Activated CD4-positive, alpha-beta T cell treated with anti-CD3 and anti-CD28 coated beads, Interleukin-2, amount 50 U/mL, for 24 hours (primary cell): ENCODE data around the gene PPFIBP2.
"Not testable (repeated sequence)": the region's sequence is repeated elsewhere in the genome, so short reads cannot be mapped to it uniquely, and the experiment has no call there.

Source experiments
- DNase-seq, 2 donors: peaks; one replicate each; pipeline ENCODE4 v3.0.0-alpha.2; 2020; ENCODE audit warnings: low read depth in 1 of 2, low spot score in 1 of 2

Gene PPFIBP2

DNA sequence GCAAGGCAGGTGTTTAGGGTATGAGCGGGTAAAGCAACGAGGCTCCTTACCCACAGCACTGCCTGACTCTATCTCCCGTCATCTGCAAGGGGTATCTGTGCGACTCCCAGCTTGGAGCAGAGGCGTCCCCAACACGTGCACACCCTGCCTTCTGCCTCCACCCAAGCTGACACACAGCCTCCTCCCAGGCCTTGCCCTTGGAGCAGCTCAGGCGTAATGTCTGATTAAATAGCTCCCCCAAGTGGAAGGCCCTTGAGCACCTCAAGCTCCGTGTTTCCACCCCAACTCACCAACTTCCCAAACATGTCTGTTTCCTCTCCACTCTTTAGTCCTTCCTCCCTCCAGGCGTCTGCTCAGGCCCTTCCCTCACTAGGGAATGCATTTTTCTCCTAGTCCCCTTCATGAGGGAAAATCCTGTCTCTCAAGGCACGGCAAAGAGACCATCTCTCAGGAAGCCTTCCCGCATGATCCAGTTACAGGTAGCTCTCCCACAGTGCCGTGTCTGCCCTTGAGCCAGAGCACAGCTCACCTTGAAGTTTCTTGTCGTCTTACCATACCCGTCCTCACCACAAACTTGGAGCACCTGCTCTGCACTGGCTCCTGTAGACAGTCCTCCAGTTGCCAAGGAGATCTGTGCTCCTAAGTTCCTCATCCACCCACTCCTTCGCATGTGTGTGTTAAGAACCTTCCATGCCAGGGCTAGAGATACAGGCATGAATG, 143.7 kb downstream of the PPFIBP2 start:
- no peak for DNase-seq

DNA sequence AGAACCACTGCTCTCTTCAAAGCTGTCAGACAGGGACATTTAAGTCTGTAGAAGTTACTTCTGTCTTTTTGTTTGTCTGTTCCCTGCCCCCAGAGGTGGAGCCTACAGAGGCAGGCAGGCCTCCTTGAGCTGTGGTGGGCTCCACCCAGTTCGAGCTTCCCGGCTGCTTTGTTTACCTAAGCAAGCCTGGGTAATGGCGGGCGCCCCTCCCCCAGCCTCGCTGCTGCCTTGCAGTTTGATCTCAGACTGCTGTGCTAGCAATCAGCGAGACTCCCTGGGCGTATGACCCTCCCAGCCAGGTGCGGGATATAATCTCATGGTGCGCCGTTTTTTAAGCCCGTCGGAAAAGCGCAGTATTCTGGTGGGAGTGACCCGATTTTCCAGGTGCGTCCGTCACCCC, 149.7 kb downstream of the PPFIBP2 start:
- not testable (repeated sequence) for DNase-seq

DNA sequence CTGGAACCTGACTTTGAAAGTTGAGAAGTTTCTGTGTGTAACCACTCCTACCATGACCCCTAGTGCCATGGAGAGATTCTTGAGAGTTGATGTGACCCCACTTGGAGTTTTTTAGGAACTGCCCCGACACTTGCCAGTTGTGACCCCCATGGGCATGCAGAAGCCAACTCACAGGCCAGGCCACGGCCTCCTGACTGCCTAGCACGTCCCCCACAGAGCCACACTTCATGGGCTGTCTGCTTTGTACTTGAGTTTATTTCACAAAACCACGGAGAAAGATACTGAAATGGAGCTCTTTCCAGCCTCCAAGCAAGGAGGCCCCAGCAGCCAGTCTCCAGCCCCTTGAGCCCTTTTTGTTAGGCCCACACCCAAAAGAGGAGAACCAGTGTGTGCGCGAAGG, 151.1 kb downstream of the PPFIBP2 start:
- DNase-seq: no peak

- DNase-seq: peak; percentile 49 to 72
These were observed 151.9 kb downstream of the PPFIBP2 start for GRCh38 chr11:7665473-7666291.

DNA sequence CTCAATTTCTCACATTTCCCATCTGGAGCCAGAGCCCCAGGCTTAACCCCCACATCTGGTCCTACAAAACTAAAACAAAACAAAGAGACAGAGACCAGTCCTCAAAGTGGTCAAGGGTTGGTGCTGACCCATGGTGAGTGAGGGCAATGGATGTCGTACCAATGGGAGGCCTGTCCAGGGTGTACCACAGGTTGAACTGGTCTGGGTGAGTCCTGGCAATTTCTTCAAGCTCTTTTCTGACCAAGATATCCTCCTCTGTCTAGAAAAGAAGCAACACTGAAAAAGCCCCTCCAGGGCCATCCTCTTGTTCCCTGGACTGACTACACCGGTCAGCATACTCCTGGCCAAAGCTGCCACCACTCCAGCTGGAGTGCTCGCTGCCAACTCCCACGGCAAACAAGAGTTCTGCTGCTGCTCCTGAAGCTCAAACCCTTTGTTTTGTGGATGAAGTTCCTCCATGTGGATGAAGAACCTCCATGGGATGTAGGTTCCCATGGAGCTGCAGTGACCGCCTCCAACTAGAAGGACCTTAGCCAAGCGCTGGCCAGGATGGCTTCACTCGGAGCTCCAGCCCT, 152.6 kb downstream of the PPFIBP2 start:
- no peak for DNase-seq

GRCh38 chr11:7667460-7667859, 153.7 kb downstream of the PPFIBP2 start:
- no peak for DNase-seq

- no peak for DNase-seq
These were observed 154.7 kb downstream of the PPFIBP2 start for GRCh38 chr11:7668464-7668863.

DNA sequence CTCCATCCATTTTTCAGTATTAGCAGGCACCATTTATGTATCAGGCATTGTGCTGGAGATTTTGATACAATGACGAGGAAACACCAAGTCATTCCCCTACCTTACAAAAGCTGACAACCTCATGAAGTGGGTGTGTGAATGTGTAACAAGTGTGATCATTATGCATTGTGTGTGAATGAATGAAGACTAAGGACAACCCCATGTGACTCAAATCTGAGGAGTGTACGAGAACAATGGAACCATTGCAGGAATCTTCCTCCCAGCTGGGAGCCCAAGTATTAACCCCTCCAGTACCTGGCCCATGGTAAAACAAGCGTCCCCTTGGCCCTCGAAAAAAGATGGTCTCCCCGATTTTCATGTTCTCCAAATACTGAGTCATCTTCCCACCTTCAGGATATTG, 155.1 kb downstream of the PPFIBP2 start:
- no peak for DNase-seq

- no peak for DNase-seq
These were observed 156.8 kb downstream of the PPFIBP2 start for GRCh38 chr11:7670641-7671040.

DNA sequence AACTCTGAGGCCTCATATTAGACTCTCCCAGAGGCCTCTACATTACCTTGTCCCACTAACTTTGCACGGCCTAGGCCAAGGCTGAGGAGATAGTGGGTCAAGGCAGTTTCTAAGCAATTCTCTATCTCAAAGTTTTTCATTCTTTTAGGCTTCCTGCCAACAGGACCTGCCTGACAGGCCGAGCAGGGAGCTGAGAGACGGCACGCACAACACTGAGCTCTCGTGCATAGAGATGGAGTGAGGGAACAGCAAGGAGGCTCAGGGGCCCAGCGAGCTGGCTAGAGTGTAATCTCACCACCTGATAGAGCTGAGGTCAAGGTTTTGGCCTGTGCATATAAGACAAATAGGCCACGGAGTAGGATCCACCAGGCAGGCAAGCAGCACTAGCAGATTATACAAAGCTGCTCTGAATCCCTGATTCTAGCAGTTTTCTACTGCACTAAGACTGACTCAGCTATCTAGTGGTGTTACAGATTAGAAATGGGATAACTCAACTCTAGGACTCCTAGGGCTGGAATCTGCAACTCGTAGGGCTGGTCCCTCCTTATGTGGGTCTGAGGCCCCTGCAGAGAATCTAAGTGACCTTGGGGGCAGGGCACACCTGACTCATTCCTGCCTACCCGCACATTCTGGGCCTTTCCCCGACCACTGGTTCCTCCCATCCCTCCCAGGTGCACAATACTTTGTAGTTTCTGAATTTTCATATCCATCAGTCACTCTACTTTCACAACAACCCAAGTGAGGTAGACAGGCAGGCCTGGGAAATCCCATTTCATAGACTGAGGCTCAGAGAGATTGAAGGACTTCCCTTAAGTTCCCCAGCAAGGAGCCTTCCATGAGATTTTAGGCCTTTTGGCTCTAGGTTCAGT, 157.8 kb downstream of the PPFIBP2 start:
- no peak for DNase-seq

GRCh38 chr11:7672276-7672959, 158.6 kb downstream of the PPFIBP2 start:
- no peak for DNase-seq

DNA sequence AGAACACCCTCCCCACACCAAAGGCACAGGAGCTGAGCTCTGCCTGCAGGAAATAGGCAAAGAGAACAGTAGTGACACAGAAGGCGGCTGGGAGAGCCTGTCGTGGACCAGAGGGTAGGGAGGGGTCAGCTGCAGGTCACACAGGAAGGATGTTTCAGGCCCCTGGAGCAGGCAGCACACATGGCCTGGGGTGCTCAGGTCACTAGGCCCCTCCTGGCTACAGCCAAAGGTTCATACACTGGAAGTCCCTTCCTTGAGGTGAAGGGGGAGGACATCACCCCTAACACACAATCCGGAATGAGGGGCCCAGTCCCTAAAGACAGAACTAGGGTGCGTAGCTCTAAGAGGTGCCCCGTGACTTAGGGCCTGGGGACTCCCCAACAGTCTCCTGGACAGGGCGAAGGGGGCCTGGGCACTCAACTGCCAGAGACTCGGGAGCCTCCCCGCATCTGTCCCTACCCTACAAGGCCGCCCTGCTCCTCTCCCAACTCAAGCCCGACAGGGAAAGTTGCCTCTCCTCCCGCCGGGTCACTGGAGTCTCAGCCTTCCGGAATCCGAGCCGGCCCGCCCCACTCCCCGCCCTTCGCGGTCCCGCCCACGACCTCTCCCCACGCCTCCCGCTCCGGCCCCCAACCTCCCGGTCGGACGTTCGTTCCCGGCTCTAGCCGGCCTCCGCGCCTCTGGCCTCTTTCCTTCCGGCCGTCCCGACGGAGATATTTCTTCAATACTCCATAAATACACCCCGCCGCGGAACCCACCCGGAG, 159.3 kb downstream of the PPFIBP2 start, which contains the start of gene CYB5R2:
Gene CYB5R2, minus strand, starts transcription at position 541 of the 764 bp plus-strand sequence. CDS start 675 bp downstream, outside the sequence.
- DNase-seq: no peak

DNA sequence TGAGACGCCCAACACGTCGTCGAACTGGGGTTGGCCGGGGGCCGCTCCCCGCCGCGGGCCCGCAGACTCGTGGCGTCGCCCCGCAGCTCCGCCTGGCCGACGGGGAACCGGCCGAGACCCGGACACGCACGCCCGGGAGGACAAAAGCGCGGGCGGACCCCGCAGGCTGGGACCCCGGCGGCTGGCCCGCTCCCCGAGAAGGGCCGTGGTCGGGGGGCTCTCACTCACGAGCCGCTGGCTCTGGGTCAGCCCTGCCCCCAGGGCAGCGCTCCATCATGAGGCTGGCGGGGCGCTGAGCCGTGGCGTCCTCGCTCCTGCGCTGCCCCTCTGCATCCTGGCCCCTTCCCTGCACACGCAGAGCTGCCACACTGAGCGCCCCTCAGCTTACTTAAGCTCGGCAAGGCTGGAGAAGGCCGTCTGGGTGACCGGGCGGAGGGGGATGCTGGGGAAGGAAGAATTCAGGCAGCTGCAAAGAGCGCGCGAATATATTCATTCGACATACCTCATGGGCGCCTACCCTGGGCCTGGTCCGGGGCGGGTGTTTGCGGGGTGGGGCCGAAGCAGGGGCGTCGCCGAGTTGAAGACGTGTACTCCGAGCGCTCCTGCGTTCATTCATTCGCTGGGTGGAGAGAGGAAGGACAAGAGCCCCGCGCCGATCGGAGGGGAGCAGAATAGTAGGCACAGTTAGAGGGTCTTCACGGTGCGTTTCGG, 160.1 kb downstream of the PPFIBP2 start:
- no peak for DNase-seq

- DNase-seq: no peak
These were observed 161.8 kb downstream of the PPFIBP2 start for GRCh38 chr11:7675631-7676030.

GRCh38 chr11:7677071-7677470, 163.3 kb downstream of the PPFIBP2 start:
- no peak for DNase-seq

GRCh38 chr11:7677796-7678201, 164.0 kb downstream of the PPFIBP2 start:
- DNase-seq: no peak

DNA sequence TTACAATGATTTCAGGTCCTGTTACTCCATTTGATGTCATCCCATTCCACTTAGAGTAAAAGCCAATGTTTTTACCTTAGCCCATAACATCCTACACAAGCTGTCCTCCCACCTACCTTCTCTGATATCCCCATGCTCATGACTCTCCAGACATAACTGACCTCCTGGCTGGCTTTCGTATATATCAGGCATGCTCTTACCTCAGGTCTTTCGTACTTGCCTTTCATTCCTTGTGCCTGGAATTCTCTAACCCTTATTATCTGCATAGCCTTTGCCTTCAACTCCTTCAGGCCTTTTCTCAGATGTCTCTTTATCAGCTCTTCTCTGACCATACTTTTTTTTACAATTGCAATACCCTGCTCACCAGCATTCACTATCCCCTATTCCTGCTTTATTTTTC, 169.8 kb downstream of the PPFIBP2 start:
- no peak for DNase-seq

DNA sequence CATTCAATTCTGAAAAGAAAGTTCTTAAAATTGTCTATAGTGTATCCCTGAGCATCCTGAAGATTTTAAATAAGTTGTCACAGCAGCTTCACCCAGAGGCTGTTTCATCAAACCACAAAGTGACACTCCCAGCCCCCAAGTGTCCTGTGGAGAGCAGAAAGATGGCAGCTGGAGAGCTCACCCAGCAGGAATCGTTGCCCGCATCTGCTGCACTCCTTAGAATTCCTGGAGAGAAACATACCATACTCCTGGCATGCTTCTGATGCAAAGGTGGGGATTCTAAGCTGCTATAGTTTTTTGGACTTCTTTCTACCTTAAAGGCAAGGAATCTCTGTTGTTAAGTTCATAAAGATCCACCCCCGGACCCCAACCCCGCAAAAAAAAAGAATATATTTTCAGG, 173.0 kb downstream of the PPFIBP2 start:
- no peak for DNase-seq

DNA sequence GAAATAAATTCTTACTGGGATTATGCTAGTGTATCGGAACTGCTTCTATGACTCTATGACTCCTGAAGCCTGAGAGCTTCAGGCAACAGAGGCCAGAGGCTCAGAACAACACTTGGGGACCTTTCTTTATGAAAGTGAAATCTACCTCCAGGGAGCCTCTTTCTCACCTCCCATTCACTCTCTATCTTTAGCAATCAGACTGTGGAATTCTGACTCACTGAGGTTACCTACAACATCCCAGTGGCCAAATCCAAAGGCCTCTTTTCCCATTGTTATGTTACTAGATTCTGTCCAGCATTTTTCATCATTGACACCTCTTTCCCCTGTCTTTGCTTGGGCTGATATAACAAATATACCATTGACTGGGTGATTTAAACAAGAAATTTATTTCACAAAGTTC, 173.6 kb downstream of the PPFIBP2 start:
- DNase-seq: no peak
